Measurements from ENCODE around the gene UBXN4.

Gene UBXN4

GRCh38 chr2:135832891-135833290 lies 91.2 kb downstream of the UBXN4 start:
- Histone ChIP-seq H2AFZ (no peak overlapping the region), H3K79me2 (no peaks in the 10 kb centered on the region), H3K27me3 (ENCODE audit: control insufficient read depth, insufficient read depth, low read length) (no peaks in the 10 kb centered on the region), H3K27ac (no peak overlapping the region), H3K4me3 (ENCODE audit: low read depth, low read length) (no peak overlapping the region), H3K9me3 (ENCODE audit: control insufficient read depth, low read length) (no peaks in the 10 kb centered on the region), H3K4me1 (no peaks in the 10 kb centered on the region), H3K4me2 (ENCODE audit: low read length) (no peak overlapping the region), H3K36me3 (ENCODE audit: control insufficient read depth, insufficient read depth, low read length) (no peaks in the 10 kb centered on the region), H3K9ac (no peak overlapping the region)
- TF ChIP-seq, protein P1, sequence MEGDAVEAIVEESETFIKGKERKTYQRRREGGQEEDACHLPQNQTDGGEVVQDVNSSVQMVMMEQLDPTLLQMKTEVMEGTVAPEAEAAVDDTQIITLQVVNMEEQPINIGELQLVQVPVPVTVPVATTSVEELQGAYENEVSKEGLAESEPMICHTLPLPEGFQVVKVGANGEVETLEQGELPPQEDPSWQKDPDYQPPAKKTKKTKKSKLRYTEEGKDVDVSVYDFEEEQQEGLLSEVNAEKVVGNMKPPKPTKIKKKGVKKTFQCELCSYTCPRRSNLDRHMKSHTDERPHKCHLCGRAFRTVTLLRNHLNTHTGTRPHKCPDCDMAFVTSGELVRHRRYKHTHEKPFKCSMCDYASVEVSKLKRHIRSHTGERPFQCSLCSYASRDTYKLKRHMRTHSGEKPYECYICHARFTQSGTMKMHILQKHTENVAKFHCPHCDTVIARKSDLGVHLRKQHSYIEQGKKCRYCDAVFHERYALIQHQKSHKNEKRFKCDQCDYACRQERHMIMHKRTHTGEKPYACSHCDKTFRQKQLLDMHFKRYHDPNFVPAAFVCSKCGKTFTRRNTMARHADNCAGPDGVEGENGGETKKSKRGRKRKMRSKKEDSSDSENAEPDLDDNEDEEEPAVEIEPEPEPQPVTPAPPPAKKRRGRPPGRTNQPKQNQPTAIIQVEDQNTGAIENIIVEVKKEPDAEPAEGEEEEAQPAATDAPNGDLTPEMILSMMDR (IDR thresholded peaks at IDR 0.05), result no peak

Data from parathyroid adenoma (tissue), 2 donors.